ENCODE results near the gene C11orf21.

GRCh38 chr11:2265854-2266585 lies 35.7 kb downstream of the C11orf21 start:
- TF ChIP-seq YY1 (IDR thresholded peaks at IDR 0.05; ENCODE audit: insufficient read depth, insufficient read length) (no peak), ZNF274 (IDR thresholded peaks at IDR 0.05; ENCODE audit: low read depth, low read length) (no peak), SUZ12 (IDR thresholded peaks at IDR 0.05; ENCODE audit: extremely low read depth, insufficient read depth, insufficient read length) (no peak)

Data from NT2/D1 (cell line).